NCI-H1092 (cell line): Measurements from ENCODE around the gene CELF4.

Experiments used
- DNase-seq: peaks from one replicate; lab custom pipeline; 2025; lab: John Stamatoyannopoulos, UW

Gene CELF4

DNA sequence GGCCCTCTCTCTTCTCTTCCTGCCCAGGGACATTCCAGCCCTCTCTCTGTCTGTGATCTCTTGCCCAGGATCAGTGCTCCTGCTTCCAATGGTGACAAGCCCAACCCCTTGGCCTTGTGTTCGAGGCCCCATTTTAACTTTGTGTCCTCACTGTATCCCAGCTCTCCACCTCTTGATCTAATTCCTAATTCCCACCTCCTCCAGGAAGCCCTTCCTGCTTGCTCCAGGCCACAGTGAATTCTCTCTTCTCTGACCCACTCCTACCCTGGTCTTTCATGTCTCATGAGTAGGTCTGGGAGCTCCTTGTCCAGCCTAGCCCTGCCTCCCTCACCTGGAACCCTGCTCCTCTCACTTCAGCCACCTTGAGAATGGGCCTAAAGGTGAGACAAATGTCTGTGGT is 249.1 kb downstream of the CELF4 start:
- no peak for DNase-seq

- DNase-seq, result no peak
These were observed 249.7 kb downstream of the CELF4 start for GRCh38 chr18:37315935-37316334.

- DNase-seq, result no peak
These were observed 251.1 kb downstream of the CELF4 start for GRCh38 chr18:37314534-37314933.

DNA sequence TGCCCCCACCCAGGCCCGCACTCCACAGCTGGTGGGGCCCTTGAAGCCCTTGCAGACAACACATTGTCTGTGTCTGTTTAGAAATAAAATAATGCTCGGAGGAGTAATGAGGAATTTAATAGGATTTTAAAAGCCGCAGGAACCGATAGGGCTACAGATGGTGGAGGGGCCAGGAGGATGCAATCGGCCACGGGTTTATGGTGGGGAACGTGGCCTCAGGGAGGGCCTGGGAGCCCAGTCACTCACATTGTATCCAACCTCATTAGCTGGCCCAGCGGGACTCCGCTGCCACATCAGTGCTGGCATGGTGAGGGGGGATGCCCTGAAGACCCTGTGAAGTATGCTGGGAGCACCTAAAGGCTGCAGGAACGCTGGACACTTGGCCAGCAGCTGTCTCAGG is 252.0 kb downstream of the CELF4 start:
- DNase-seq, result no peak

- DNase-seq, result no peak
These were observed 255.7 kb downstream of the CELF4 start for GRCh38 chr18:37309861-37310260.

- no peak for DNase-seq
These were observed 256.5 kb downstream of the CELF4 start for GRCh38 chr18:37309059-37309458.

DNA sequence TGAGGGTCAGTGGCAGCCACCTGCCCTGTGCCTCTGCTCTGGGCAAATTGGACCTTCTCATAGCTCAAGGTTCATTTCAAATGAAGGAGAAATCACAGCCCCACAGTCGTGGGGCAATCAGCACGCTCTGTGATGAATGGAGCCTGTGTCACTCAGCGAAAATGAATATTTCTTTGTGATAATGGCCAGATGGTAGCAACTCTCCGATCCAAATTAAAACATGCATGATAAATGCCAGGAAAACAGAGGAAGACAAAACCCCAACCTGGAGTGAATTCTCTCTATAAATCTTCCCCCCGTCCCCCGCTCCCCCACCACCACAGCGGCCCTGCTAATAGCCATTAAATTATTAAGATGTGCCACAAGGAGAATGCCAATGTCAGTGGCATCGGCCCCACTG is 258.4 kb downstream of the CELF4 start:
- no peak for DNase-seq

DNA sequence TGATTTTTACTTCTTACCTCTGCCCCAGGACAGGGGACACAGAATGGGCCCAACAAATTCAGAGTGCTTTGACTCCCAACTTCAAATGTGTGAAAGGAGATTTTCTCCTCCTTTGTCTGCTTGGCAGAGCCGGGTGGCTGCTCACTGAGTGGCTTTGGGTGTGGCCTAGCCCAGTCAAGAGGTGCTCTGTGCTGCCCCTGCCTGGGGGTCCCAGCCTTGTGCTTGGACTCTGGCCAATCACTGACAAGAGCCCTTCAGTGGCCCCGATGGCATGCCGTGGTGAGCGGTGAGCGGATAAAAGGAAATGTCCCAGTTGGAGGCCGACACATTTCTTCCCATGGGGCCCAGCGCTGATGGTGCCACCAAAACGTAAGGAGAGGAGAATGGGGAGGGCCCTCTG is 259.2 kb downstream of the CELF4 start:
- DNase-seq, result no peak

- DNase-seq, result no peak
These were observed 260.5 kb downstream of the CELF4 start for GRCh38 chr18:37305066-37305465.

- DNase-seq, result no peak
These were observed 261.5 kb downstream of the CELF4 start for GRCh38 chr18:37304012-37304680.

DNA sequence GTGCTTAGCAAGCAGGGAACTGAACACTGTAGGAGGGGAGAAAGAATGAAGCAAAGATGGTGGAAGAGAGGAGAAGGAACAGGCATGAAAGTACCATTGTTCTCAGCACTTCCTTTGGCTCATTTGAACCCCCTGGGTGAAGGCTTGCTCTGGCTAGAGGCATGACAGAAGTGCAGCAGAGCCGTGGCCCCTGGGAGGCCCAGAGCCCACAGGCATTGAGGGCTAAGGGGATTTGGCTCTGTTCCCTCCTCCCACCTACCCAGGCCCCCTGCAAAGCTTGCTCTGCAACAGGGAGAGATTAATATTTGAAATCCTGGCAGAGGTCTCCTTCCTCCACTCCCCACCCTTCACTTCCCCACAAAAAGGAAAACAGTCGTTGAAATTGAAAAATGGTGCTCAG is 262.6 kb downstream of the CELF4 start:
- DNase-seq, result no peak

DNA sequence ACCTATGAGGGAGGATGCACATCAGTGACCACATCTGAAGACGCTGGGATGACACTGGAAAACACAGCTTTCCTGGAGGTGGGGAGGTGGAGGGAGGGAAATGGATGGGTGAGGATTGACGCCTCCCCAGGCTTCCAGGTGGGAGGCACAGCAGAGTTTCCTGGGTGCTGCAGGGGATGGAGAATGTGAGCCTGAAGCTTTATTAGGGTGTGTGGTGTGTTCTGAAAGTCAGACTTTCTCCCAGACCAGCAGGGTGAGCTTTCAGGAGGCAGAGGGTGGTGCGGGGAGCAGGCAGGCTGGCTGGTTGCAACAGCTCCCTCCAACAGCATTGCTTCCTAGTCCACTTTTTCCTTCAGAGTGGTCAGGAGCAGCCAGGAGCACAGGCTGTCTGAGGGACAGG is 263.1 kb downstream of the CELF4 start:
- no peak for DNase-seq

DNA sequence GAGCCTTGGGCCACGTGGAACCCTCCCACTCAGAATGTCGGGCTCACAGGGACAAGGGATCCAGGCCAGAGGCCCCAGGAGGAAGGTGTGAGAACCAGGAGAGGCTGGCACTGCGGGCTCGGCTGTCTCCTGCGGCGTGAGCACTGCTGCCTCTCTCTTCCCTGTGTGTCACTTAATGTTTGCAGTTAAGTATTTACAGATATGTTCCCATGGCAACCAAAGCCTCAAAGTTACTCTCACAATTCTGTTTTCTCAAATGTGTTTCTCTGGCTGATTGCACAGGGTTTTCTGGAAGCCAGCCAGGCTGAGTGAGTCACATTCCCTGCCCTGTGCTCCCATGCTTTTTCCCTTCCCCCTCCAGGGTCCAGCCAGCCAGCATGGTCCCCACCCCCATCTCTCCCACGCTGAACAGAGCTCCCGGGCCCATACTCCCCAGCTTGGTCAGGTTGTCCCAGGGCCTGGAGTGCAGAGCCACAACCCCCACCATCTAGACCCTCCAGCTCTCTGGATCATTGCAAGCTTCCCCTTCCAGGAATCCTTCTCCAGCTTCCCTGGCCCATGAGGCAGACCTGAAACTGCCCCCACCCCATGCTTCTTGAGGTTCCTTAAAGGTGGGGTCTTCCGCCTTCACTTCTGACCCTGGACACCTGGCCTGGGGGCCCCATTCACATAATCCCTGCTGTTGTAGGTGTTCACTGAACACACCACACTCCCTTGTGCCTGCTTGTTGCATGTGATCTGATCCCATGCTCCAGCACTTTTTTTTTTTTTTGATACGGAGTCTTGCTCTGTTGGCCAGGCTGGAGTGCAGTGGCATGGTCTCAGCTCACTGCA is 265.9 kb downstream of the CELF4 start:
- peak; percentile 82 for DNase-seq

GRCh38 chr18:37298816-37299215 is 266.8 kb downstream of the CELF4 start:
- no peak for DNase-seq

- DNase-seq, result no peak
These were observed 268.5 kb downstream of the CELF4 start for GRCh38 chr18:37297106-37297505.

DNA sequence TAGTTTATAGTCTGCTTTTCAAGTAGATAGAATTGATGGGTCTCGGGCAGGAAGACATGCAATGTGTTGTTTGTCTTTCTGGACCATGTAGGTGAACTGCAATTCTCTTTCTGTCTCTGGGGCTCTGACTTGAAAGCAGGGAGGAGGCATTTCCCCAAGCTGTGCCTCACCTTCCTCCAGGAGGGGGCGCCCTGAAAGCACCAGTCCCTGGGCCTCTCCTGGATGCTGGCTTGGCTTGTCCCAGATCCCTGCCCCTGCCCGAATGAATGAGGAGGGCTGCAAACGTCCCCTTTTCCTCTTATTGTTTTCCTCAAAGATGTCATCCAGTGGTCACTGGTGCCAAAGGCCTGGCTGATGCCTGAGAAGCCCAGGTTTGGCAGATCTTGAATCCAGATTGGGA is 270.6 kb downstream of the CELF4 start:
- DNase-seq, result no peak

DNA sequence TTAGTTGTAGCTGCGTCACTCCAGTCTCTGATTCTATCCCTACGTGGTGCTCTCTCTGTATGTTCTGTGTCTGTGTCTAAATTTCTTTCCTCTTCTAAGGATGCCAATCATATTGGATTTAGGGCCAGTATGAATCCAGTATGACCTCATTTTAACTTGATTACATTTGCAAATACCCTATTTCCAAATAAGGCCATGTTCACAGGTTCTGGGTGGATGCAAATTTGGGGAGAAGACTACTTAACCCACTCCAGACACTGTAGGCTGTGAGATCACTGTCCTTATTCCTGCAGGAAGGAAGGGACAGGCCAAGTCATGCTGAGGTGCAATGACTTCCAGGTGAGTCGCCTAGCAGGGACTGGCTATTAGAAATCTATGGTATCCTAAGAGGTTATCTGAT is 272.2 kb downstream of the CELF4 start:
- no peak for DNase-seq

DNA sequence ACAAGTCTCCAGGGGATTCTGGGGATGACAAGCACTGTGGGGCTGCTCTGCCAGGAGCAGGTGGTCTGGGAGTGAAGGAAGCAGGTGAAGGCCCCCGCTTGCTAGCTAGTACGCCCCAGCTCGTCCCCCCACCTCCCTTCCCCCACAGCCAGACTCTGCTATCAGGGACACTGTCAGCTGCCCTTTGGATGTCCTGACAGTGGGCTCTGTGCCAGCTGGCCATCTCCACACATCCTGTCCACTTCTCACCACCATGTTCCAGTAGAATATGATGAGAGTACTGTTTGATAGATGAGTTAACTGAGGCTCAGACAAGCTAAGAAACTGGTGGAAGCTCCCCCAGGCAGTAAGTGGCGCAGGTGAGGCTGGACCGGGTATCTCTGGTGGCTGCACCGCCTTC is 276.2 kb downstream of the CELF4 start:
- DNase-seq, result no peak

GRCh38 chr18:37287601-37288000 is 278.0 kb downstream of the CELF4 start:
- DNase-seq, result no peak

DNA sequence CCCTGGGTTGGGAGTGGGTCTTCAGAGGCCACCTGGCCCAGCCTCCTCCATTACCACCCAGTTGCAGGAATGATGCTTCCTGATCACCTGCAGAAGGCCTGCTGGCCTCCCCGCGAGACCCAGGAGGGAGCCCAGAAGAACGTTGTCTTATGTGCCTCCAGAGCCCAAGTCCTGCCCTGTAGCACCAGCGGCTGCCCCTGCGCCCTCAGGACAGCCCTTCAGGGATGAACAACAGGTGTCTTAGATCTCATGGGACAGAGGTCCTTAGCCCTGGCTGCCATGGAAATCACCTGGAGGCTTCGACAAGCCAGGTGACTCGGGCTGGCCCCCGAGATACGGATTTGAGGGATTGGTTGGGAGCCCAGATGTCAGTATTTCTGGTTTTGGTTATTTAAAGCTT is 278.8 kb downstream of the CELF4 start:
- DNase-seq, result no peak

DNA sequence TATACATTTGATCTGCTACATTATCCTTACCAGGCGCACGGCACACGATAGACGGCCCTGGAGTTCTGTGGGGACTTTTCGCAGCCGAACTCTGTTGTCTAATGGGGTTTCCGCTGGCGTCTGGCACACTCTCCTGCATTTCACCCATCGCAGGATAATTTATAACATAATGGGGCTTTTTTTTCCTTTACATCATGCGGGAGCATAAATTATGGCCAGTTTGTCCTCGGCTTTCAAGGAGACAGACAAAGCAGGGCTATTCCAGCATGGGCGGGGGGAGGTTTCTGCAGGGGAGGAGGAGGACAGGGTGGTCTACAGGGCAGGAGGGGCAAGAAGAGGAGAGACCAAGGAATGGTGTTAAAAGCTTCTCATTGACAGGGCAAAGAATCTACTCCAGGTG is 279.8 kb downstream of the CELF4 start:
- DNase-seq, result no peak

DNA sequence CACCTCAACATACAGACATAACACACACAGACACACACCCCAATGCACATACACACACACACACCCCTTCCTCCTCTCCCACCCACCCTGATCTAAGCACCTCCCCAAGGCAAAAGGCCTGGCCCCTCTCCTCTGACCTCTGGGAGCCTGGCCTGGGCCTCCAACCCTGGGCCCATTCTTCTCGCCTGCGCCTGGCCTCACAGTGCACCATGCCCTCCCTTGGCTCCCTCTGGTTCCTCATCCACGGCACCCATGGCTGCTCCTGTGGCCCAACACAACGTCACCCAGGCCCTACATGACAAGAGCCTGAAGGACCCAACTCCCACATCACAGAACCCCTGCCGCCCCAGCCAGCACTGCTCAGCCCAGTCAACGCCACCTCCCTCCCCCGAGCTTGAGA is 281.3 kb downstream of the CELF4 start:
- DNase-seq, result no peak

- no peak for DNase-seq
These were observed 283.1 kb downstream of the CELF4 start for GRCh38 chr18:37282386-37283037.
